ENCODE data around the gene SSNA1. TPM values are rescaled to one million over a fixed set of nuclear protein-coding genes. Genes with fewer than 3 reads are reported as not detected.

SSNA1 gene
- polyA plus RNA-seq, 1 donor = 34.7 TPM

DNA sequence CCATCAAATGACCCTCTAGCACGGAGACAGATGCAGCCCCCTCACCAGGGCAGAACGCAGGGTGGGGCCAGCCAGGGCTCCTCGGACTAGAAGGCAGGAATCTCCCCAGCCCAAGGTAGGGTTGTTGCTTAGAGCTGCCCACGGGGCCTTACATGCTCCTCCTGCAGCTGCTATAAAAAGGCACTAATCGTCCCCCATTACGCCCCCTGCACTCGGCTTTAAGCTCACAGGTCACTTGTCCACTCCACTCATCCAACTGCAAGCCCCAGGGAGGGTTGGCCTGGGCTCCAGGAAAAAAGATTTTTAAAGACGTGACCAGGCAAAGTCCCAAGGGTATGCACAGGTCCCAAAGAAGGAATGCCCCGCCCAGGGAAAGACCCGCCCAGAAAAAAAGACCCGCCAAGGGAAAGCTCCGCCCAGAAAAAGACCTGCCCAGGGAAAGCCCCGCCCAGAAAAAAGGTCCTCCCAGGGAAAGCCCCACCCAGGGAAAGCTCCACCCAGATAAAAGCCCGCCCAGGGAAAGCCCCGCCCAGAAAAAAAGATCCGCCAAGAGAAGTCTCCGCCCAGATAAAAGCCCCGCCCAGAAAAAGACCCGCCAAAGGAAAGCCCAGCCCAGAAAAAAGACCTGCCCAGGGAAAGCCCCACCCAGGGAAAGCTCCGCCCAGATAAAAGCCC lies 38.4 kb upstream of the SSNA1 start:
- DNase-seq = no peak

DNA sequence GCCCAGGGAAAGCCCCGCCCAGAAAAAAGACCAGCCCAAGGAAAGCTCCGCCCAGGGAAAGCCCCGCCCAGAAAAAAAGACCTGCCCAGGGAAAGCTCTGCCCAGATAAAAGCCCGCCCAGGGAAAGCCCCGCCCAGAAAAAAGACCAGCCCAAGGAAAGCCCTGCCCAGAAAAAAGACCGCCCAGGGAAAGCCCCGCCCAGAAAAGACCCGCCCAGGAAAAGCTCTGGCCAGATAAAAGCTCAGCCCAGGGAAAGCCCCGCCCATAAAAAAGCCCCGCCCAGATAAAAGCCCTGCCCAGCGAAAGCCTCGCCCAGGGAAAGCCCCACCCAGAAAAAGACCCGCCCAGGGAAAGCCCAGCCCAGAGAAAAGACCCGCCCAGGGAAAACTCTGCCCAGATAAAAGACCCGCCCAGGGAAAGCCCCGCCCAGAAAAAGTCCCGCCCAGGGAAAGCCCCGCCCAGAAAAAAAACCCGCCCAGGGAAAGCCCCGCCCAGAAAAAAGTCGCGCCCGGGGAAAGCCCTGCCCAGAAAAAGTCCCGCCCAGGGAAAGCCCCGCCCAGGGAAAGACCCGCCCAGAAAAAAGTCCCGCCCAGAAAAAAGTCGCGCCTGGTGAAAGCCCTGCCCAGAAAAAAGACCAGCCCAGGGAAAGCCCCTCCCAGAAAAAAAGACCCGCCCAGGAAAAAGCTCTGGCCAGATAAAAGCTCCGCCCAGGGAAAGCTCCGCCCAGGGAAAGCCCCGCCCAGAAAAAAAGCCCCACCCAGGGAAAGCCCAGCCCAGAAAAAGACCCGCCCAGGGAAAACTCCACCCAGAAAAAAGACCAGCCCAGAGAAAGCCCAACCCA lies 37.6 kb upstream of the SSNA1 start:
- no peak for DNase-seq

DNA sequence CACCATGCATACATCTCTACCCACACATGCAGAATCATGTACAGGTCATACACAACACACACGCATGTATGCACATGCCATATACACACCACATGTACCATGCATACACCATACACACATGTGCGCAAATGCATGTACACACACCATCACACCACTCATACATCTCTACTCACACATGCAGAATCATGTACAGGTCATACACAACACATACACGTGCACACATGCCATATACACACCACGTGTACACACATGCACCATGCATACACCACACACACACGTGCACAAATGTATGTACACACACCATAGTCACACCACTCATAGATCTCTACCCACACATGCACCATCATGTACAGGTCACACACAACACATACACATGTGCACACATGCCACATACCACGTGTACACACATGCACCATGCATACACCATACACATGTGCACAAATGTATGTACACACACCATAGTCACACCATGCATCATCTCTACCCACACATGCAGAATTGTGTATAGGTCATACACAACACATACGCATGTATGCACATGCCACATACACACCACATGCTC lies 35.6 kb upstream of the SSNA1 start:
- DNase-seq = no peak

DNA sequence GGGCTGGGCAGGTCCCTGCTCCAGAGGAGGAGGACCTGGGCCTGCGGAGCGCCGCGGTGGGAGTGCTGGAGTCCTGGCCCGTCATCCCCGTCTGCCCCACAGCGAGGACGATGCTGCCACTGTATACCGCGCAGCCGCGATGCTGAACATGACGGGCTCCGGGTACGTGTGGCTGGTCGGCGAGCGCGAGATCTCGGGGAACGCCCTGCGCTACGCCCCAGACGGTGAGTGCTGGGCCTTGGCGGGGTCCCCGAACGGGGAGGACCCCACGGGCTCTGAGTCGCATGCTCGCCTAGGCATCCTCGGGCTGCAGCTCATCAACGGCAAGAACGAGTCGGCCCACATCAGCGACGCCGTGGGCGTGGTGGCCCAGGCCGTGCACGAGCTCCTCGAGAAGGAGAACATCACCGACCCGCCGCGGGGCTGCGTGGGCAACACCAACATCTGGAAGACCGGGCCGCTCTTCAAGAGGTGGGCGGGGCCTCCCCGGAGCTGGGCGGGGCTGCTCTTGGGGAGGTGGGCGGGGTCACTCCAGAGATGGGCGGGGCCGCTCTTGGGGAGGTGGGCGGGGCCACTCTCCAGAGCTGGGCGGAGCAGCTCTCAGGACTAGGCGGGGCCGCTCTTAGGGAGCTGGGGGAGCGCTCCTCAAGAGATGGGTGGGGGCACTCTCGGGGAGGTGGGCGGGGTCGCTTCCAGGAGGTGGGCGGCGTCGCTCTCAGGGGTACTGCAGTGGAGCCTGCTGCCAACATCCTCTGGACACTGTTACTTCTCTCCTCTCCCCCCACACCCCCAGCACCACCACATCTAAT lies 31.7 kb upstream of the SSNA1 start:
- DNase-seq = no peak

DNA sequence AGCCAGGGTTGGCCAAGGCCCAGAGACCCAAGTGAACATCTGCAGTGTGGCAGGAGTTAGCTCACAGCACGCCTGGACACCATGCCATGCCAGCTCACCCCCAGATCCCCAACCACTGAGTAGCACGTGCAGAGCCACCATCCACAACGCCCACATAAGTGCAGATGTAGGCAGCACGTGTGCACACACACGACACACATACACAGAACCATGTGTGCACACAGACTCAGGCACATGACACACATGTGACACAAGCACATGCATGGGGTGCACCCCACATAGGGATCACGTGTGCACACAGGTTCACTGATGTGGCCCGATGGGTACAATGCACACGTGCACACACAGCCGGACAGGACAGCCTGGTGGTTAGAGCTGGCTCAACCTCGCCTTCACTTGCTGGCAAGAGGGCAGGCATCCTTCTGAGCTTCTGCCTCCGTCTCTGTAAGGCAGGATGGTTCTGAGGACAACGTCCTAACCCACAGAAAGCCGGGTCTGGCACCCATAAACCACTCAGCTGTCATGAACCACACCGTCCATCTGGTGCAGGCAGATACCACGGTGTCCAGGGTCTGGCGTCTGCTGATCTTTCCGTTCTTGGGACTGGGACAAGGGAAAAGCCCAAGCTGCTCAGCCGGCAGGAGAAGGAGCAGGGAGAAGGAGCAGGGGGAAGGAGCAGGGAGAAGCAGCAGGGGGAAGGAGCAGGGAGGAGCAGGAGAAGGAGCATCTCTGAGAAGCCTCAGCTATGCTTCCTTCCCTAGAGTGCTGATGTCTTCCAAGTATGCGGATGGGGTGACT lies 30.7 kb upstream of the SSNA1 start:
- DNase-seq = no peak

DNA sequence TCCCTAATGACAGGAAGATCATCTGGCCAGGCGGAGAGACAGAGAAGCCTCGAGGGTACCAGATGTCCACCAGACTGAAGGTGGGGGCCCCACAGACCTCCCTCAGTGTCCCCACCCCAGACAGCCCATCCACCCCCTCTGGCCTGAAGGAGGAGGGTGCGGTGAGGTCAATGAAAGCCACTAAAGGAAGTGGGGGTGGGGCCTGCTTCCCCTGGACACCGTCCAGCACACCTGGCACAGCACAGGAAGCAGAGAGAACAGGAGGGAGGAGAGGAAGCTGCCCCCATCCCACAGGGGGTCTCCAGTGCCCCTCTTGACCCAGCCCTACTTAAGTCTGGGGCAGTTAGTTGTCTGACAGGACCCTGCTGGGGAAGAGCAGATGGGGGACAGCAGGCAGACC lies 29.9 kb upstream of the SSNA1 start:
- DNase-seq = no peak

DNA sequence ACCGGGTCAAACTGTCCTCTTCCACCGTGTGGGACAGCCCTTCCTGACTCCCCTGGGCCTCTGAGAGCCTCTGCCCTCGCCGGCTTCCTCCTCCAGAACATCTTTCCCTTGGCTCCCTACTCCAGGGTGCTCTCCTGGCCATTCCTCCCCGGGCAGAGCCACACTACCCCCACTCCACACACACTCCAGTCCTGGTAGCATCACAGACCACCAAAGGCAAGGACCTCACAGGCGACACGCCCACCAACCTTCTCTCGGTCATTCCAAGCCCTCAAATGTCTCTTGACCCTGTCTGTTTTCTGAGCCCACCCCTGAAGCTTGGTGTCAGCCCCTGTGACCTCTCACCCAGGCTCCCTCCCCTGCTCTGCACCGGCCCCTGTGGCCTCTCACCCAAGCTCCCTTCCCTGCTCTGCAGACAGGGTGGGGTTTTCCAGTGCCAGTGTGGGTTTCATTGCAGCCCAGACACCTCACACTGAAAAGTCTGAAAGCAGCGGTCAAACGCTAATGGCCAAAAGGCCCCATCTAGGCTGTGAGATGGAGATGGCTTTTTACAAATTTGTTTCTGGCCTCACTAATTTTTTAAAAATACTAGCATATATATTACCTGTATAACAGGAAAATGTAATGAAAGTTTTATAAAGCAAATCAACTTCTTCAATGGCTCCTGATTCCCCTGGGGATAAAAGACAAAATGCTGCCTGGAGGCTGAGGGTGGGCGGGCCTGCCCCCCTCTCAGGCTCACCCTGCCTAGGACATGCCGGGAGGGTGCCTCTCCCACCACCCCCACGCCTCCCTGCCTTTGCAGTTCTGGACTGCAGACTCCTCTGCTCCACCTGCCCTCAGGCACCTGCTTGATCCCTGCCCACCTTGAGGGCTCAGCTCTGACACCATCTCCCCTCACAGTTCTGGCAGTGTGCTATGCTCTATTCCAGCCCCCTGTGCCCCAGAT lies 29.1 kb upstream of the SSNA1 start:
- DNase-seq = no peak

DNA sequence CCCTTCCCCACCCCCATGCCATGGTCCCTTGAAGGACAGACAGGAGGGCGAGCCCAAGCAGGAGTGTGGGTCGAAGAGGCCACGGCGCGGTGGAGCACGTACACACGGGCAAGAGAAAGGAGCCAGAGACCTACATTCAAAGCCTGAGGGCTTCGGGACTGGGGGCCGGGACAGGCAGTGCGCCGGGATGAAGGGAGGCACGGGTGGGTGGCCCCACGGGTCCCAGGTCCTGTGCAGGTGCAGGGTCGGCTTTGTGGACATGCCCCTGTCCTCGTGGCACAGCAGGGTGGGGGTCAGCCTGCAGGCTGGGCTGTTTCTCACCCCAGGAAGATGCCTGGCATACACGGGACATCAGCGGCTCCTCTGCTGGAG lies 28.4 kb upstream of the SSNA1 start:
- no peak for DNase-seq

DNA sequence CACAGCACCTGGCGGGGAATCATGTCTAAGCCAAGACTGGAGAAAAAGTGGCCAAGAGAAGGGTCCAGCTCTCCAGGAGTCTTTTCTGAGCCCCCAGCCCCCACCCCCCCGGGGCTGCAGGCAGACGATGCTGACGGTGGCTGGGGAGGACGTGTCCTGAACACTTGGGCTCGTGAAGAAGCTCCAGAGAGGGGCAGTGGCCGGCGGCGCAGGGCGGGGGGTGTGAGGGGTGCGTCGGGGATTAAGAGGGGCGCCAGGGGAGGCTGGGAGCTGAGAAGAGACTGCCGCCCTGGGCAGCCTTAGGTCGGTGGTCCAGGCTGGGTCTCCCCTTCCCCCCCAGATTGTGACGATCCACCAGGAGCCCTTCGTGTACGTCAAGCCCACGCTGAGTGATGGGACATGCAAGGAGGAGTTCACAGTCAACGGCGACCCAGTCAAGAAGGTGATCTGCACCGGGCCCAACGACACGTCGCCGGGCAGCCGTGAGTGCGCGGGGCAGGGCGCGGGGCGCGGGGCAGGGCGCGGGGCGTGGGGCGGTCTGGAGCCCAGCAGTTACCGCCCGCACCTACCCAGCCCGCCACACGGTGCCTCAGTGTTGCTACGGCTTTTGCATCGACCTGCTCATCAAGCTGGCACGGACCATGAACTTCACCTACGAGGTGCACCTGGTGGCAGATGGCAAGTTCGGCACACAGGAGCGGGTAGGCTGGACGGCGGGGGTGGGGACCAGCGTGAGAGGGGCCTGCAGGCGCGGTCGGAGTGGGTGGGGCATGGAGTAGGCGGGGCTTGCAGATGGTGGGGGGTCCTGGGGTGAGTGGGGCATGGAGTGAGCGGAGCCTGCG lies 27.5 kb upstream of the SSNA1 start:
- no peak for DNase-seq

DNA sequence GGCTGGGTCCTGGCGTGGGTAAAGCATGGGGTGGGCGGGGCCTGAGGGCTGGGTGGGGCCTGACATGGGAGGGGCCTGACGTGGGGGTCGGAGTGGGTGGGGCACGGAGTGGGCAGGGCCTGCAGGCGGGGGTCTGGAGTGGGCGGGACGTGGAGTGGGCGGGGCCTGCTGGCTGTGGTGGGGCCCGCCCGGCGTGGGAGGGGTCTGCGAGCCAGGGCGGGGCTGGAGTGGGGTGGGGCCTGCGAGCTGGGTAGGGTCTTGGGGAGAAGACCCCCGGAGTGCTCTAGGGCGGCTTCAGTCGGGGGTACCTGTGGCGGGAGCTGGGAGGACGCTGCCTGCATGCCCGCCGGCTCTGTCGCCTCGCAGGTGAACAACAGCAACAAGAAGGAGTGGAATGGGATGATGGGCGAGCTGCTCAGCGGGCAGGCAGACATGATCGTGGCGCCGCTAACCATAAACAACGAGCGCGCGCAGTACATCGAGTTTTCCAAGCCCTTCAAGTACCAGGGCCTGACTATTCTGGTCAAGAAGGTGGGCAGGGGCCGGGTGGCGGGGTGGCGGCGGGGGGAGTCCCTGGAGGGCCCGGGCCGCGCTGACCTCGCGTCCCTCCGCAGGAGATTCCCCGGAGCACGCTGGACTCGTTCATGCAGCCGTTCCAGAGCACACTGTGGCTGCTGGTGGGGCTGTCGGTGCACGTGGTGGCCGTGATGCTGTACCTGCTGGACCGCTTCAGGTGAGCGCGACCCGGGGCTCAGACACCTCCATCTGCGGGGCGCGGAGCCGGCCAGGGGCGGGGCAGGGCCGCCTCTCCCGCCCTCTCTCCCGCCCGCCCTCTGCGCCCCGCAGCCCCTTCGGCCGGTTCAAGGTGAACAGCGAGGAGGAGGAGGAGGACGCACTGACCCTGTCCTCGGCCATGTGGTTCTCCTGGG lies 26.7 kb upstream of the SSNA1 start:
- DNase-seq = no peak

DNA sequence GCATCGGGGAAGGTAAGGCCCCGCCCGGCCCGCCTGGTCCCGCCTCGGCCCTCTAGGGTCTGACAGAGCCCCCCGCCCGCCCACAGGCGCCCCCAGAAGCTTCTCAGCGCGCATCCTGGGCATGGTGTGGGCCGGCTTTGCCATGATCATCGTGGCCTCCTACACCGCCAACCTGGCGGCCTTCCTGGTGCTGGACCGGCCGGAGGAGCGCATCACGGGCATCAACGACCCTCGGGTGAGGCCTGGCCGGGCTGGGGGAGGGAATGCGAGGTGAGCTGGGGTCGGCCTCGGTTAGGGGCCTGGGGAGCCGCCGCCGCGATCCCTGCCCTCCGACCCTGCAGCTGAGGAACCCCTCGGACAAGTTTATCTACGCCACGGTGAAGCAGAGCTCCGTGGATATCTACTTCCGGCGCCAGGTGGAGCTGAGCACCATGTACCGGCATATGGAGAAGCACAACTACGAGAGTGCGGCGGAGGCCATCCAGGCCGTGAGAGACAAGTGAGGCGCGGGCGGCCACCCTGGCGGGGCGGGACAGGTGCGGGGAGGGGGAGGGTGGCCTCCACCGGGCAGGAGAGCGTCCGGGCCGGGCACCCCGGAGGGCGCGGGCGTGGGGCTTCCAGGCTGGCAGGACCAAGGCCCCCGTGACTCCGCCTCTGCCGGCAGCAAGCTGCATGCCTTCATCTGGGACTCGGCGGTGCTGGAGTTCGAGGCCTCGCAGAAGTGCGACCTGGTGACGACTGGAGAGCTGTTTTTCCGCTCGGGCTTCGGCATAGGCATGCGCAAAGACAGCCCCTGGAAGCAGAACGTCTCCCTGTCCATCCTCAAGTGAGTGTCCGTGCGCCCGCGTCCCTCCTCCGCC lies 25.7 kb upstream of the SSNA1 start:
- no peak for DNase-seq

DNA sequence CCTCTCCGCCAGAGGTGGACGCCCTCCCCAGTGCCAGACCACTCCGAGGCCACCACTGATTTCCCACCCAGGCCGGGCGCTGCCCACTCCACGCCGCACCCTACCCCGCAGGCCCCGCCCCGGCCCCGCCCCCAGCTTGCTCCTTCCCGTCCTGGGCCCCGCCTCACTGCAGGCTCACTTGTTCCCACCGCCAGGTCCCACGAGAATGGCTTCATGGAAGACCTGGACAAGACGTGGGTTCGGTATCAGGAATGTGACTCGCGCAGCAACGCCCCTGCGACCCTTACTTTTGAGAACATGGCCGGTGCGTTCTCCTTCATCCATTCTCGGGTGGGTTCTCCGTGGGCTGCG lies 25.1 kb upstream of the SSNA1 start:
- DNase-seq = no peak

DNA sequence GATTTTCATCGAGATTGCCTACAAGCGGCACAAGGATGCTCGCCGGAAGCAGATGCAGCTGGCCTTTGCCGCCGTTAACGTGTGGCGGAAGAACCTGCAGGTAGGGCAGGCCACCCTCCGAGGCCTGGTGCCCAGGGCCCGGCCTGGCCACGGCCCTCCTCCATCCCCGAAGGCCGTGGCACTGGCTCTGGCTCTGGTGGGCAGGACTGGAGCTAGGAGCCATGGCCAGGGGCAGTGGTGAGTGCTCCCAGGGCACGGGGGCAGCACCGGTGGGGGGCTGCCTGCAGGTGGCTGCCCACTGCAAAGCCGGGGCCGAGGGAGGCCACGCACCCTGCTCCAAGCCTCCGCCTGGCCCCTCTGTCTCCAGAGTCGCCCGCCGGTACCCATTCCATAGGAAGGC lies 24.7 kb upstream of the SSNA1 start:
- DNase-seq = no peak

DNA sequence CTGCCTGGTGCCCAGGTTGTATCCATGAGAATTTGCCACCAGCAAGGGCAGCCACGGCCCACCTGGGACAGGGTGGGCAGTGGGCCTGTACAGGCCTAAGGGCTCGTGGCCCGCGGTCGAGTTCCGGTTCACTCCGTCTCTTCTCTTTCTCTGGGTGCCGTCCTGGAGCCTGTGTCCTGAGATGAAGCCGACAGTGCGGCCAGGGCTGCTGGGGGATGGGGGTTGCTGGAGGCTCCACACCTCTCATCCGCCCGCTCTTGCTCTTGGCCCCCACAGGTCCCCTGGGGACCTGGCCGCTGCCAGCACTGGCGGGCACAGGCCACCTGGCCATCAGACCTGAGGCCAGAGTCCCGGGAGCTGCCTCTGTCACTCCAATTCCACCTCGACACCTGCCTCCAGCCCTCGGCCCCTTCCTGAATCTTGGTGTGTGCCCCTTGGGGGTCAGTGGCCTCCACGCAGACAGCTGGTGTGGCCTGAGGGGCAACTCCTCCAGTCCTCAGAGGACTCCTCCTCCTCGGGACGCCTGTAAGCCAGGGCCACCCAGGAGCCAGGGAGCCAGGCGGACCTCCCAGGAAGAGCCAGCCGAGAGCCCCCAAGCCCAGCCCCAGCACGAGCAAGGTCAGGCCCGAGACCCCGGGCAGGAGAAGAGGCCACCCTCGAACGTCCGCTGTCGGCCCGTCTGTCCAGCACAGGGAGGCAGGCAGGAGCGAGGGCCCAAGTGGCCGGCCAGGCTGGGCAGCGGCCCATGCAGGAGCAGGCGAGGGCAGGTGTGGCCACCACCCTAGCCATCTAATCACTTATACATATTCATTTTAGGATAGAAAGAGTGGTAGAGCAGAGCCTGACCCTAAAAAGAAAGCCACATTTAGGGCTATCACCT lies 23.9 kb upstream of the SSNA1 start:
- DNase-seq = no peak

DNA sequence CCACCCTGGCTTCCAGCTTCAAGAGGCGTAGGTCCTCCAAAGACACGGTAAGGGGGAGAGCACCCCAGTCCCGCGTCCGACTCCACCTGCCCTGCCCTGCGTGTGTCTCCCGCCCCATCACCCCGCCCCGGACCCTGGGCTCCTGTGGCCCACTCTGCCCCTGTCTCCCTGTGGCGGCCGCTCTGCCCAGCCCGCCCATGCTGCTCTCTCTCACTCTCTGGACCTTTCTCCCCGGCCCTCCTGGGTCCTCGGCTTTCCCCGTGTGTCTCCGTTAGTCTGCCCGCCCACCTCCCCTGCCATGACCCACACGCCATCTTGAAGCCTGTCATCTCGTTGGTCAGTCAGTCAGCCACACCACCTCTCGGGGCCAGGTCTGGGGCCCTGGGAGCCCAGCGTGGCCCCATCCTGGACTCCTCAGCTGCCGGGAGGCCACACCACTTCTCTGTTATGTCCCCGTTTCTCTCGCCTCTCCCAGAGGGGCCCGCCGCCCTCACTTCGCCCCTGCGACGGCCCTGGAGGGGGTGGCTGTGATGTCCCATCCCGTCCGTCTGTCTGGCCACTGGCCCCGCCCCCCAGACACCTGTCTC lies 23.1 kb upstream of the SSNA1 start:
- no peak for DNase-seq

All from left kidney (tissue), 2 donors.